PC-9 (cell line): ENCODE results near the gene RUNX1. TPM values are rescaled to one million over a fixed set of nuclear protein-coding genes. Genes with fewer than 3 reads are reported as not detected.

Source experiments
- BruUV-seq: library from RNA; stranded (reverse); fragments of 400-500 nt; replicated peaks from 2 replicates; lab custom pipeline; 2021; lab: Mats Ljungman, UMichigan
- CTCF ChIA-PET: fragments of 300-600 bp; sonication (Branson Sonifier 250); formaldehyde crosslinking; loops from one replicate; lab custom pipeline; 2022; ENCODE audit warnings: antibody characterized with exemption; lab: Charles Lee
- POLR2A ChIA-PET: fragments of 300-600 bp; sonication (Branson Sonifier 250); formaldehyde crosslinking; loops from one replicate; lab custom pipeline; 2022; ENCODE audit warnings: antibody characterized with exemption; ENCODE audit not compliant: unreplicated experiment; lab: Charles Lee
- DNase-seq, 2 experiments: peaks; one replicate each; pipeline versions ENCODE4 v3.0.0 to v3.0.0-alpha.2; 2015 to 2022; ENCODE audit warnings: mixed read lengths in 1 of 2
- H2AFZ ChIP-seq: fragments of 200-600 bp; sonication (generic); 2 replicates; pipeline ENCODE4 v1.8.1; 2017; ENCODE audit warnings: antibody characterized with exemption
- H3F3A ChIP-seq: fragments of 200-600 bp; sonication (generic); 2 replicates; pipeline ENCODE4 v1.8.1; 2017; ENCODE audit warnings: antibody characterized with exemption, mild to moderate bottlenecking, low read depth; ENCODE audit not compliant: insufficient read depth
- H3K27ac ChIP-seq: fragments of 200-600 bp; sonication (generic); 2 replicates; pipeline ENCODE4 v1.6.1; 2016; ENCODE audit warnings: mixed run types
- H3K27me3 ChIP-seq: fragments of 200-600 bp; sonication (generic); 2 replicates; pipeline ENCODE4 v1.6.1; 2016; ENCODE audit warnings: low read depth, mixed run types; ENCODE audit not compliant: insufficient read depth
- H3K36me3 ChIP-seq: fragments of 200-600 bp; sonication (generic); 2 replicates; pipeline ENCODE4 v1.6.1; 2016; ENCODE audit warnings: low read depth, mixed run types
- H3K4me1 ChIP-seq: fragments of 200-600 bp; sonication (generic); replicated peaks from 2 replicates; pipeline ENCODE4 v1.6.1; 2016; ENCODE audit warnings: mixed run types; ENCODE audit not compliant: insufficient read depth
- H3K4me2 ChIP-seq: fragments of 200-600 bp; sonication (generic); 2 replicates; pipeline ENCODE4 v1.6.1; 2017; ENCODE audit warnings: mixed run types
- H3K4me3 ChIP-seq: fragments of 200-600 bp; sonication (generic); 2 replicates; pipeline ENCODE4 v1.6.1; 2016; ENCODE audit warnings: mixed run types
- H3K79me2 ChIP-seq: fragments of 200-600 bp; sonication (generic); 2 replicates; pipeline ENCODE4 v1.6.1; 2017; ENCODE audit warnings: low read depth, mixed run types
- H3K9me2 ChIP-seq: fragments of 200-600 bp; sonication (generic); 2 replicates; pipeline ENCODE4 v1.8.1; 2017; ENCODE audit warnings: mild to moderate bottlenecking; ENCODE audit not compliant: insufficient read depth
- H3K9me3 ChIP-seq: fragments of 200-600 bp; sonication (generic); 2 replicates; pipeline ENCODE4 v1.8.1; 2016; ENCODE audit warnings: low read depth; ENCODE audit not compliant: insufficient read depth
- H4K20me1 ChIP-seq: fragments of 200-600 bp; sonication (generic); 2 replicates; pipeline ENCODE4 v1.8.1; 2017; ENCODE audit not compliant: insufficient read depth
- CTCF ChIP-seq: fragments of 200-600 bp; sonication (generic); conservative IDR thresholded peaks from 2 replicates; pipeline ENCODE4 v1.6.1; 2017; ENCODE audit warnings: mixed run types, antibody characterized with exemption, mild to moderate bottlenecking, moderate library complexity
- EZH2 ChIP-seq: fragments of 200-600 bp; sonication (generic); IDR thresholded peaks from 2 replicates; pipeline ENCODE4 v1.8.0; 2017; ENCODE audit warnings: antibody characterized with exemption, low read depth
- intact Hi-C: fragments of 100-400 bp; cut with micrococcal nuclease; formaldehyde crosslinking; loops from one replicate; pipeline ENCODE4 v1.10.0; 2022; ENCODE audit not compliant: unreplicated experiment
- total RNA-seq: library from RNA; stranded (reverse); gene quantifications from 2 replicates; pipeline ENCODE4 v1.2.3, GENCODE V29; 2021

The RUNX1 gene
- total RNA-seq, 1 experiment from 2014 or later = 58.5 TPM

DNA sequence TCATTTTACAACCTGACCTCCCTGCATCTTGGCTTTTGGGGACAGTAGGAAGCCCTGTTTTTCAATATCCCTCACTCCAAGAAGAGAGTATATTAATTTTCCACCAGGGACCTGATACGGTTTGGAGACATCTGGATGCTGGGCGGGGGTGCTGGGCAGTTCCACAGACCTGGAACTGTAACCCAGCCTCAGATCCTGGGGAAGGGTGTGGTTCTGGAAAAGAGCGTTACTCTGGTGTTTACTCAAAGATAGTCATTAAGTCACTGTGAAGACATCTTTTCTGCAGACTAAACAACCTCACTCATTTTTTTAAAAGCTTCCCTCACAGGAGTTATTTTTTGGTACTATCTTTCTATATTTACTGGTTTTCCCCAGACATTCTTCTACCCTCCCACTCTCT is 190.5 kb downstream of the RUNX1 start:
- no peak for DNase-seq
- ChIA-PET POLR2A (no interaction called here), CTCF (no interaction called here)
- Histone ChIP-seq H2AFZ (no peak overlapping the region), H3K9me2 (no peaks in the 10 kb centered on the region), H3K36me3 (peaks cover 67% of the 10 kb centered on the region), H4K20me1 (peaks cover 6% of the 10 kb centered on the region), H3F3A (peaks cover 17% of the 10 kb centered on the region; the same call in 1 of the 2 replicates), H3K79me2 (peaks cover 72% of the 10 kb centered on the region), H3K27me3 (no peaks in the 10 kb centered on the region), H3K4me2 (no peak overlapping the region), H3K4me1 (peaks cover 1% of the 10 kb centered on the region; the same call in 1 of the 2 replicates), H3K9me3 (no peaks in the 10 kb centered on the region), H3K4me3 (no peak overlapping the region), H3K27ac (no peak overlapping the region)
- no peak for TF ChIP-seq EZH2
- TF ChIP-seq CTCF = no peak
- BruUV-seq = no TSS peak
- intact Hi-C loops = no loop called here

GRCh38 chr21:34857874-34858273 is 191.2 kb downstream of the RUNX1 start:
- Histone ChIP-seq H3K36me3 (peaks cover 61% of the 10 kb centered on the region), H3K9me2 (no peaks in the 10 kb centered on the region), H2AFZ (no peak overlapping the region), H3K4me1 (no peaks in the 10 kb centered on the region), H3K27me3 (no peaks in the 10 kb centered on the region), H3K4me2 (no peak overlapping the region), H3K9me3 (no peaks in the 10 kb centered on the region), H3K27ac (no peak overlapping the region), H4K20me1 (peaks cover 5% of the 10 kb centered on the region; the same call in 1 of the 2 replicates), H3K4me3 (no peak overlapping the region), H3F3A (peaks cover 22% of the 10 kb centered on the region; the same call in 1 of the 2 replicates), H3K79me2 (peaks cover 65% of the 10 kb centered on the region)
- no peak for DNase-seq
- ChIA-PET CTCF (no interaction called here), POLR2A (no interaction called here)
- intact Hi-C loops = no loop called here
- no TSS peak for BruUV-seq
- TF ChIP-seq EZH2 (no peak), CTCF (no peak)

DNA sequence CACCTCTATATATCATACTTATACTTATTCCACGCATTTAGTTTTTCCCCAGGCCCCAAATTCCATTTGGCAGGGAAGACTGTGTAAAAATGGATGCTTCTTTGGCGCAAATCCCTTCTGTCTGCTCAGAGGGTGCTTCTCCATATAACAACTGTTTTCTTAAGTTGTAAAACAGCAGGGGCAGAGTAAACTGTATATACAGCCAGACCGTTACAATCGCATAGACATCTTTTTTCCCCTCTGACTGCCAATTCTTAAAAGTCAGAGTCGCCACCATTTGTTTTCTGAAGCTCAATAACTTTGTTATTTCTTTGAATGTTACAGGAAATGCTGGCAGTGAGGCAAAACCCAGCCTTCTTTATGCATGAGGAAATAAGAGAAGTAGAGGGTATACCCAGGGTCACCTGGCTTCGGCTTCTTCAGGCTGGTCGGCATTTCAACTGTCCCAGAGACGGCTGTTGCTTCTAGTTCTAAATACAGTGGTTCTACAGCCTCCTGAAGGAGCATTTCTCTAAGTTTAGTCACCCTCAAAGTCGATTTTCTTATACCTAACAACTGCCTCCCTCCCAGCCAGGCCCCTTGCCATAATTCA is 191.9 kb downstream of the RUNX1 start:
- intact Hi-C loops = no loop called here
- Histone ChIP-seq H3K4me2 (no peak overlapping the region), H3K9me2 (no peaks in the 10 kb centered on the region), H3K36me3 (peaks cover 61% of the 10 kb centered on the region), H3K9me3 (no peaks in the 10 kb centered on the region), H3K79me2 (peaks cover 58% of the 10 kb centered on the region), H3F3A (peaks cover 26% of the 10 kb centered on the region; the same call in 1 of the 2 replicates), H2AFZ (no peak overlapping the region), H3K27me3 (no peaks in the 10 kb centered on the region), H3K27ac (no peak overlapping the region), H4K20me1 (no peaks in the 10 kb centered on the region; the same call in 1 of the 2 replicates), H3K4me1 (no peaks in the 10 kb centered on the region), H3K4me3 (no peak overlapping the region)
- TF ChIP-seq CTCF (no peak), EZH2 (no peak)
- ChIA-PET CTCF (no interaction called here), POLR2A (no interaction called here)
- DNase-seq = no peak
- BruUV-seq = no TSS peak
